Measurements from ENCODE around the gene ADGRL4. TPM values are rescaled to one million over a fixed set of nuclear protein-coding genes. Genes with fewer than 3 reads are reported as not detected.

The ADGRL4 gene
- total and polyA plus RNA-seq, 3 experiments from 2014 or later, result not detected

DNA sequence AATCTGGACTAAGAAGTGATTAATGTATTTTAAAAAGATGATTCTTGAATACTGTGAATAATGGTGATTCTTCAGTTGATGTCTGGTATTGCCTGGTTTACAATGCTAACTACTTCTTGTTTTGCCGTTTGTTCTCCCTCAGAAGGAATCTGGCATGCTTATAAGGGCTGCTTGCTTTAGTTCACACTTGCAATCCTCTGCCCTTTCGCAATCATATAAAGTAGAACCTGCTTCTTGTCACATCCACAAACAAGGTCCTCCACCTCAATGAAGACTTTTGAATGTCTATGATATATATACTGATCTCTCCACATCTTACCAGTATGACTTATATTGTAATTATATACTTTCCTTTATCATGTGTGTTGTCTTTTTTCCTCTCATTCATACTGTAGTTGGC is 92.6 kb downstream of the ADGRL4 start:
- Histone ChIP-seq H3K27me3 (ENCODE audit: insufficient read depth, low read length, poor library complexity, severe bottlenecking) (no peaks in the 10 kb centered on the region), H3K4me1 (ENCODE audit: insufficient read depth, low read length) (no peaks in the 10 kb centered on the region), H3K9me3 (ENCODE audit: low read length) (no peaks in the 10 kb centered on the region), H3K4me3 (ENCODE audit: low read length) (no peak overlapping the region), H3K36me3 (ENCODE audit: insufficient read depth, low read length) (no peaks in the 10 kb centered on the region), H3K27ac (ENCODE audit: low read depth, low read length) (no peak overlapping the region)
- ChIA-PET CTCF (no interaction called here), POLR2A (no interaction called here)
- no peak for DNase-seq
- H3K27me3 Mint-ChIP-seq, result no peaks in the 10 kb centered on the region
- H3K4me3 Mint-ChIP-seq, result no peak overlapping the region
- no peaks in the 10 kb centered on the region for H3K4me1 Mint-ChIP-seq
- no peak overlapping the region for H3K27ac Mint-ChIP-seq
- H3K36me3 Mint-ChIP-seq, result no peaks in the 10 kb centered on the region
- H3K9me3 Mint-ChIP-seq, result peaks cover 0 to 2% (median 0%) of the 10 kb centered on the region in 5 donors

DNA sequence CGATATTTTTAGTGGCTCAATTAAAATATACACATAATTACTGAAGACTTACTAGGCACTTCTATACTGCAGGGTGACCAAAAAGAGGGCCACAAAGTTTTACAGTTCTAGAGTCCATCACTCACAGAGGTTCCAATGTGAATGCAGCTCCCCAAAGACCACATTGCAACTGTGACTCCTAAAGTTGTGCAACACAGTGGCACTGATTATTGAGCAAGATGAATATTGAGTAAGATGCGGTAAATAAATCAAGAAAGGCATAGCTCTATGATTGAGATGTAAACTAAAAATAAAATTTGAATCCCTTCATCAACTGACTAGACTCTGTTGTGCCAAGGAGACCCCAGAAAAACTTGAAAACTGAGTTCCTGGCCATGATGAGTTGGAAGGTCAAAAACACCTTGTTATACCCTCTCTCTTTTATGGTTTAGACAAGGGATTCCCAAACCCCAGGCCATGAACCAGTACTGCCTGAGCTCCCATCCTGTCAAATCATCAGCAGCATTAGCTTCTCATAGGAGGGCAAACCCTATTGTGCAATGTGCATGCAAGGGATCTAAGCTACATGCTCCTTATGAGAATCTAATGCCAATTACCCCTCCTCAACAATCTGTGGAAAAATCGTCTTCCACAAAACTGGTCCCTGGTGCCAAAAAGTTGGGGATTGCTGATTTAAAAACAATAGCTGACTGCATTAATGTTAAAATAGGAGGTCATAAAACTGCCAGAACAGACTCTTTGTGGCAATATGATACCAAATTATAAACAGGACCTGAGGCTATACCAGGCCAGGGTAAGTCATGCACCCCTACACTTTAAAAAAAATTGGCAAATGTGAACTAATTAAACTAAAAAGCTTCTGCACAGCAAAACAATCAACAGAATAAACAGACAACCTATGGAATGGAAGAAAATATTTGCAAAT is 94.3 kb downstream of the ADGRL4 start:
- no peaks in the 10 kb centered on the region for H3K9me3 ChIP-seq (ENCODE audit: low read length)
- Mint-ChIP-seq H3K4me1 (no peaks in the 10 kb centered on the region), H3K27ac (no peak overlapping the region), H3K9me3 (peaks cover 0 to 2% (median 0%) of the 10 kb centered on the region in 5 donors), H3K4me3 (no peak overlapping the region), H3K27me3 (no peaks in the 10 kb centered on the region), H3K36me3 (no peaks in the 10 kb centered on the region)
- no peak overlapping the region for H3K27ac ChIP-seq (ENCODE audit: low read depth, low read length)
- H3K4me1 ChIP-seq (ENCODE audit: insufficient read depth, low read length), result no peaks in the 10 kb centered on the region
- no peaks in the 10 kb centered on the region for H3K36me3 ChIP-seq (ENCODE audit: insufficient read depth, low read length)
- ChIA-PET CTCF (no interaction called here), POLR2A (no interaction called here)
- no peak overlapping the region for H3K4me3 ChIP-seq (ENCODE audit: low read length)
- H3K27me3 ChIP-seq (ENCODE audit: insufficient read depth, low read length, poor library complexity, severe bottlenecking), result no peaks in the 10 kb centered on the region
- DNase-seq, result no peak

DNA sequence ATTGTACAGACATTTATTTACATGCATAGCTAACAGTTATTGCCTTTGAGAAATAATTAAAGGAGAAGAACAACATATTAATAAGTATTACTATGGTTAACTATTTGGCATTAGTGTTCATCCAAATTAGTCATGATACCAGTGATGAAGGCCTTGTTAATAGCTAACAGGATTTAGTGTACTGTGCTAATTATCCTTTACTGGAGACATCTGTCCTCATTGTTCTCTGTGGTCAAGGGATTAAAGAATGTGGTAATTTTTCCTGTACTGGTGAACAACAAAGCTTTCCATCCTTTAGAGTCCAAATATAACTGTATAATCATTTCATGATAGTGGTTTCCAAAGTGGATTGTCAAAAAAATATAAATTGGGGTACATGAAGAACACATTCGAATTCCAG is 103.9 kb downstream of the ADGRL4 start:
- H3K36me3 ChIP-seq (ENCODE audit: insufficient read depth, low read length), result no peaks in the 10 kb centered on the region
- Mint-ChIP-seq H3K4me3 (no peak overlapping the region), H3K9me3 (peaks cover 0 to 5% (median 0%) of the 10 kb centered on the region in 5 donors), H3K27me3 (no peaks in the 10 kb centered on the region), H3K27ac (no peak overlapping the region), H3K36me3 (no peaks in the 10 kb centered on the region), H3K4me1 (no peaks in the 10 kb centered on the region)
- no peaks in the 10 kb centered on the region for H3K27me3 ChIP-seq (ENCODE audit: insufficient read depth, low read length, poor library complexity, severe bottlenecking)
- ChIA-PET CTCF (no interaction called here), POLR2A (no interaction called here)
- no peaks in the 10 kb centered on the region for H3K9me3 ChIP-seq (ENCODE audit: low read length)
- H3K4me1 ChIP-seq (ENCODE audit: insufficient read depth, low read length), result no peaks in the 10 kb centered on the region
- H3K27ac ChIP-seq (ENCODE audit: low read depth, low read length), result no peak overlapping the region
- no peak overlapping the region for H3K4me3 ChIP-seq (ENCODE audit: low read length)
- DNase-seq, result no peak

DNA sequence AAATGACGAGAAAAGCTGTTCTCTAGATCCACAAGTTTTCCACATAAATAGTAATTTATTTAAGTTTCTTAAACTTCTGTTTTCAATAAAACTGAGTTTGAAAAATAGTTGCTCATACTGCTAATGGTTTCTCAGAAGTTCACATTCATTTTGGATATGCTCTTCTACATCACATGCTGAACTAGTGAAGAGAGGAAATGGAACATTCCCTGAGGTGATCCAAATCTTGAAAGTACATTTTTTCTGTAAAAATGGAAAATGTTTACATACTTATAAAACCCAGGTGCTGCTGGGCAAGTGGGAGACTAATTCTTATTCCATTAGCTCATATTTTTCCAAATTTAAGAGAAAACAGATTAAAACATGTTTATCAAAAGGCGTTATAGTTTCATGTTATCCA is 111.7 kb downstream of the ADGRL4 start:
- Histone ChIP-seq H3K9me3 (ENCODE audit: low read length) (no peaks in the 10 kb centered on the region), H3K27ac (ENCODE audit: low read depth, low read length) (no peak overlapping the region), H3K27me3 (ENCODE audit: insufficient read depth, low read length, poor library complexity, severe bottlenecking) (no peaks in the 10 kb centered on the region), H3K4me3 (ENCODE audit: low read length) (no peak overlapping the region), H3K4me1 (ENCODE audit: insufficient read depth, low read length) (no peaks in the 10 kb centered on the region), H3K36me3 (ENCODE audit: insufficient read depth, low read length) (no peaks in the 10 kb centered on the region)
- Mint-ChIP-seq H3K27ac (no peak overlapping the region), H3K36me3 (no peaks in the 10 kb centered on the region), H3K4me3 (no peak overlapping the region), H3K9me3 (peaks cover 0 to 3% (median under 1%) of the 10 kb centered on the region in 5 donors), H3K4me1 (no peaks in the 10 kb centered on the region), H3K27me3 (no peaks in the 10 kb centered on the region)
- no peak for DNase-seq
- CTCF ChIA-PET, result no interaction called here
- POLR2A ChIA-PET, result no interaction called here

DNA sequence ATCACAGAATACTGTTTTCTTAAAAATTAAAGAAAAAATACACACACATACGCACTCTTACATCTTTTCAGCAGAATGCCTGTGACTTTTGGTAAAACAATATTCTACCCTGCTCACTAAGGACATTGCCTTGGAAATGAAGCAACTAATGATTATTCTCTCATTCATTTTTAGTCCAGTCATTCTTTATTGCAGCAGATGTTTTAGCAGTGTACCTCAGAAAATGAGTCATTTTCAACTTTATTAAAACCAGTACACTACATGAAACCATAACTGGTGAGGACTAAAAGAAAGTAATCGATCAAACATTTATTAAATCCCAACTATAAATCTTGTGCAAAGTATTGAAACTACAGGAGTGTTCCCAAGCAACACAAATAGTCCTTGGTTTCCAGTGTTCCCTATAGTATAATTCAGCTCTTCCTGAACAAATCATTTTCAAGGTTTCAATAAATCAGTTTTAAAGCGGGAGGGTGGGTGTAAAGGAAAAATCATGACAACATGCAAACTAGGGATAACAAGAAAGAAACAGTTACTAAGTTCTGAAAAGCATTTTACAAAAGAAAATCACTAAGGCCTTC is 114.2 kb downstream of the ADGRL4 start:
- H3K4me3 ChIP-seq (ENCODE audit: low read length), result no peak overlapping the region
- no peaks in the 10 kb centered on the region for H3K9me3 ChIP-seq (ENCODE audit: low read length)
- ChIA-PET POLR2A (no interaction called here), CTCF (no interaction called here)
- H3K27me3 ChIP-seq (ENCODE audit: insufficient read depth, low read length, poor library complexity, severe bottlenecking), result no peaks in the 10 kb centered on the region
- peaks cover 0 to 4% (median 0%) of the 10 kb centered on the region in 5 donors for H3K9me3 Mint-ChIP-seq
- H3K4me1 Mint-ChIP-seq, result no peaks in the 10 kb centered on the region
- H3K27ac Mint-ChIP-seq, result no peak overlapping the region
- no peaks in the 10 kb centered on the region for H3K36me3 Mint-ChIP-seq
- no peaks in the 10 kb centered on the region for H3K36me3 ChIP-seq (ENCODE audit: insufficient read depth, low read length)
- no peaks in the 10 kb centered on the region for H3K4me1 ChIP-seq (ENCODE audit: insufficient read depth, low read length)
- H3K27ac ChIP-seq (ENCODE audit: low read depth, low read length), result no peak overlapping the region
- no peaks in the 10 kb centered on the region for H3K27me3 Mint-ChIP-seq
- no peak for DNase-seq
- no peak overlapping the region for H3K4me3 Mint-ChIP-seq

DNA sequence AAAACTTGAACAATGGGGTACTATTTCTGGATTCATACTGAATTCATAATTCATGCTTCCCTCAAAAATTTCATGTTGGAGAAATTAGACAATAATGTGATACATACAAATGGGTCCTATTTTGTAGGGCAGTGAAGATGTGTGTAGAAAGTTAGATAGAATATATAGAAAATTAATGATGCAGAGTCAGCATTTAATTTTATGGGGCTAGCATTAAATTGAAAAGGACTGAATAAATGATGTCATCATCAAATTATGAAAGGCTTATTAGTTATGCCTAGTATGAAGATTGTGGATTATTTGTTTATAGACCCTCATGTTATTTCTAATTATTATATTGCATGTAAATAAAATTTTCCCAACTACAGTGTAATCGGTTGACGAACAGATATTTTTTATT is 119.1 kb downstream of the ADGRL4 start:
- Mint-ChIP-seq H3K36me3 (no peaks in the 10 kb centered on the region), H3K4me1 (no peaks in the 10 kb centered on the region), H3K27ac (no peak overlapping the region), H3K9me3 (peaks cover 0 to 6% (median 0%) of the 10 kb centered on the region in 5 donors), H3K4me3 (no peak overlapping the region), H3K27me3 (no peaks in the 10 kb centered on the region)
- H3K27ac ChIP-seq (ENCODE audit: low read depth, low read length), result no peak overlapping the region
- no peak for DNase-seq
- ChIA-PET POLR2A (no interaction called here), CTCF (no interaction called here)
- H3K4me3 ChIP-seq (ENCODE audit: low read length), result no peak overlapping the region
- no peaks in the 10 kb centered on the region for H3K36me3 ChIP-seq (ENCODE audit: insufficient read depth, low read length)
- no peaks in the 10 kb centered on the region for H3K4me1 ChIP-seq (ENCODE audit: insufficient read depth, low read length)
- H3K27me3 ChIP-seq (ENCODE audit: insufficient read depth, low read length, poor library complexity, severe bottlenecking), result no peaks in the 10 kb centered on the region
- no peaks in the 10 kb centered on the region for H3K9me3 ChIP-seq (ENCODE audit: low read length)

DNA sequence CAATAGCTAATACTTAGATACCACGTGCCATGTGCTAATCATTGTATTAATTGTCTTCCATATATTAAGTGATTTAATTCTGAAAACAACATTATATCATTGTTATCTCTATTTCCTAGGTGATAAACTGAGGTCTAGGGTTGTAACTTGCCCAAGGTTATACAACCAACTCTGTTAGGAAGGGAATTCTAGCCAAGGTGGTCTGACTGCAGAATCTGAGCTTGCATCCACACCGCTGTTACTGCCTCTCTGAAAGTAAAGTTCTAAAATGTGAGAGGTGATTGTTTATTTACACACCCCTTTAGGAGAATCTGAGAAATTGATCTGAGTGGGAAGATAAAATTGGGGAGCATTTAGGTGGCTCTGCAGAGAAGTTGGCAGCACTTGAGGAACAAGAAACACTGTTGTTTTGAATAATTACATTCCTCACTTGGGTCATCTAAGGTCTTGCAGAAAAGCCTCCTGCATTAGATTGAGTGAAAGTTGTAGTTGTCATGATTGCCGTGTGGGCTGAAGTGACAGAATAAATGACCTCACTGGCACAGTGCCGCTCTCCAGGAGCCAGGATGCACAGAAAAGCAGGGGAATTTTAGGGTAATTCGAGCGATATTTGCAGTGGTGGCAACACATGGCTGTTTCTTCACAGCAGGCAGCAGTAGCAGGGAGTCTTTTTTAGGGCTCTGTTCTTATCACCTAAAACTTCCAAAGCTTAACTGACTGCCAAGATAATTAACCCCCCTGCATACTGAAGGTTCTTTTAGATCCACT is 121.7 kb downstream of the ADGRL4 start:
- Histone ChIP-seq H3K9me3 (ENCODE audit: low read length) (no peaks in the 10 kb centered on the region), H3K4me1 (ENCODE audit: insufficient read depth, low read length) (no peaks in the 10 kb centered on the region), H3K27ac (ENCODE audit: low read depth, low read length) (no peak overlapping the region), H3K36me3 (ENCODE audit: insufficient read depth, low read length) (no peaks in the 10 kb centered on the region), H3K27me3 (ENCODE audit: insufficient read depth, low read length, poor library complexity, severe bottlenecking) (no peaks in the 10 kb centered on the region), H3K4me3 (ENCODE audit: low read length) (no peak overlapping the region)
- peaks cover 0 to 6% (median 0%) of the 10 kb centered on the region in 5 donors for H3K9me3 Mint-ChIP-seq
- H3K4me3 Mint-ChIP-seq, result no peak overlapping the region
- no peaks in the 10 kb centered on the region for H3K27me3 Mint-ChIP-seq
- H3K27ac Mint-ChIP-seq, result no peak overlapping the region
- no peak for DNase-seq
- no peaks in the 10 kb centered on the region for H3K4me1 Mint-ChIP-seq
- ChIA-PET CTCF (no interaction called here), POLR2A (no interaction called here)
- no peaks in the 10 kb centered on the region for H3K36me3 Mint-ChIP-seq

DNA sequence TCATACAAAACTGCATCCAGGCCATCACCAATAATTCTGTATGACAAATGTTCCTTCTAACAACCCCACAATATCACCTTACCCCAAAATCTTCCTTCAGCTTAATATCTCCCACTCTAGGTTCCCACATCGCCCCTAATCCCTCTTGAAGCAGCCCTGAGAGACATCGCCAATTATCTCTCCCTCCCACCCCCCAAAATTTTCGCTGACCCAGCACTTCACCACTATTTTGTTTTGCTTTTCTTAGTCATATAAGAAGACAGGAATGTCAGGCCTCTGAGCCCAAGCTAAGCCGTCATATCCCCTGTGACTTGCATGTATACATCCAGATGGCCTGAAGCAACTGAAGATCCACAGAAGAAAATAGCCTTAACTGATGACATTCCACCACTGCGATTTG is 126.3 kb downstream of the ADGRL4 start:
- no peak overlapping the region for H3K4me3 ChIP-seq (ENCODE audit: low read length)
- POLR2A ChIA-PET, result no interaction called here
- no peaks in the 10 kb centered on the region for H3K36me3 ChIP-seq (ENCODE audit: insufficient read depth, low read length)
- no peaks in the 10 kb centered on the region for H3K4me1 Mint-ChIP-seq
- H3K27ac ChIP-seq (ENCODE audit: low read depth, low read length), result no peak overlapping the region
- no peaks in the 10 kb centered on the region for H3K4me1 ChIP-seq (ENCODE audit: insufficient read depth, low read length)
- no peaks in the 10 kb centered on the region for H3K9me3 ChIP-seq (ENCODE audit: low read length)
- DNase-seq, result no peak
- no peaks in the 10 kb centered on the region for H3K27me3 Mint-ChIP-seq
- H3K36me3 Mint-ChIP-seq, result no peaks in the 10 kb centered on the region
- no peak overlapping the region for H3K4me3 Mint-ChIP-seq
- H3K27me3 ChIP-seq (ENCODE audit: insufficient read depth, low read length, poor library complexity, severe bottlenecking), result no peaks in the 10 kb centered on the region
- no peaks in the 10 kb centered on the region for H3K9me3 Mint-ChIP-seq
- H3K27ac Mint-ChIP-seq, result no peak overlapping the region
- CTCF ChIA-PET, result no interaction called here

Measured in CD8-positive, alpha-beta memory T cell (primary cell).